HUES64 (cell line): Measurements from ENCODE around the gene SLC31A1. TPM values are rescaled to one million over a fixed set of nuclear protein-coding genes. Genes with fewer than 3 reads are reported as not detected.

ENCODE experiments used
- H3K27ac ChIP-seq: 2 replicates; pipeline ENCODE4 v1.7.0; 2013; ENCODE audit warnings: low read depth, low read length, inconsistent platforms
- H3K27me3 ChIP-seq: 2 replicates; pipeline ENCODE4 v1.6.1; 2013; ENCODE audit warnings: mild to moderate bottlenecking, low read length; ENCODE audit not compliant: insufficient read depth
- H3K36me3 ChIP-seq: 2 replicates; pipeline ENCODE4 v1.6.1; 2013; ENCODE audit warnings: mild to moderate bottlenecking, low read length; ENCODE audit not compliant: insufficient read depth
- H3K4me1 ChIP-seq: 2 replicates; pipeline ENCODE4 v1.6.1; 2013; ENCODE audit warnings: mild to moderate bottlenecking, low read length, moderate library complexity; ENCODE audit not compliant: insufficient read depth
- H3K4me3 ChIP-seq: 2 replicates; pipeline ENCODE4 v1.5.1; 2013; ENCODE audit warnings: mild to moderate bottlenecking, low read length, moderate library complexity
- H3K9ac ChIP-seq: 2 replicates; pipeline ENCODE4 v1.6.1; 2013; ENCODE audit warnings: mild to moderate bottlenecking, low read depth, low read length
- H3K9me3 ChIP-seq: 2 replicates; pipeline ENCODE4 v1.6.1; 2013; ENCODE audit warnings: low read depth, low read length; ENCODE audit not compliant: insufficient read depth
- WGBS: fragments of 150-250, 120-280 bp; methylation state at CpG from one replicate; pipeline ENCODE4 v1.1.7; 2013; ENCODE audit warnings: missing lambda C conversion rate; 5-methylcytosine and 5-hydroxymethylcytosine counted together
- polyA plus RNA-seq, 2 experiments: library from polyadenylated mRNA; stranded (reverse); fragments of 50-300 nt; gene quantifications; one replicate each; pipeline ENCODE4 v1.2.3, GENCODE V29; 2013

Gene SLC31A1
- polyA plus RNA-seq (2013, experiment 1 of 2): 29.6 TPM
- 30.6 TPM for polyA plus RNA-seq (2013, experiment 2 of 2)

DNA sequence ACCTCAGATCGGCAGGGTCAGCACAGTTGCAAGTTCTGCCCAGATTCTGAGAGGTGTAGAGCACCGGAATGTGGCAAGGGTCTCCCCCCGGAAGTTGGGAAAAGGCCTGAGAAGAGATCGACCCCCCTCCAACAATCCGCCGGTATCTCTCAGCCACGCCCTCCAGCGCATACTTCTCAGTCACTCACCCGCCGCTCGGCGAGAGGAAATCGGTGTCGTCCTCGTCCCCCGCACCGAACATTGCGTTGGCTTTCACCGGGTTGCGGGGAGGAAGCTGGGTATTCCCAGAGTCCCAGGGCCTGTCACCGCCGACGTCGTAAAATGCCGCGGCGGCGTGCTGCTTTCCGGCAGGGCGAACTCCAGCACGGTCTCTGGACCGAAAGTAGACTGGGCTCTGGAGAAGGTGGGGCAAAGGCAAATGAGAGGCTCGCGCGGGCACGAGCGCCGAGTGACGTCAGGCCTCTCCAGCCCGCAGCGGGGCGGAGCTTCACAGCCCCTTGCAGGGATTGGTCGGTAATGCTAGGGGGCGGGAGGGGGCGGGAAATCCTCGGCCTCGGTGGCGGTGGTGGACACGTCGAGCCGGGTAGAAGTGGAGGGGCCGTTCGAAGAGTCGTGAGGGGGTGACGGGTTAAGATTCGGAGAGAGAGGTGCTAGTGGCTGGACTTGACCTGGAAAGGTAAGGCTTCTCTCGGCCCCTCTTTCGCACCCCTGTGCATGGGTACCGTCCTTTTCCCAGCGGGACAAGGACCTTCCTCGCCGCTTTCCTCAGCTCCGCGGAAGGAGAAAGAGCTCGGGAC is at the start of gene SLC31A1, which contains the start of gene FKBP15:
Gene SLC31A1 (plus strand): TSS at position 542 of the 797 bp plus-strand sequence. CDS start 34,605 bp downstream, outside the sequence.
Gene FKBP15 (minus strand): TSS at position 275 of the 797 bp plus-strand sequence. CDS start 34 bp downstream, at position 241.
- Histone ChIP-seq H3K4me3 (peak within 1 kb of the TSS; percentile 84), H3K9ac (peak within 1 kb of the TSS; percentile 85), H3K9me3 (no peaks in the 10 kb centered on the region), H3K4me1 (peaks cover 16% of the 10 kb centered on the region), H3K27ac (peak within 1 kb of the TSS; percentile 70), H3K27me3 (no peaks in the 10 kb centered on the region), H3K36me3 (peaks cover 3% of the 10 kb centered on the region; the same call in 1 of the 2 replicates)
- under 1% methylated on average over 65 of the region's 65 CpGs for WGBS

DNA sequence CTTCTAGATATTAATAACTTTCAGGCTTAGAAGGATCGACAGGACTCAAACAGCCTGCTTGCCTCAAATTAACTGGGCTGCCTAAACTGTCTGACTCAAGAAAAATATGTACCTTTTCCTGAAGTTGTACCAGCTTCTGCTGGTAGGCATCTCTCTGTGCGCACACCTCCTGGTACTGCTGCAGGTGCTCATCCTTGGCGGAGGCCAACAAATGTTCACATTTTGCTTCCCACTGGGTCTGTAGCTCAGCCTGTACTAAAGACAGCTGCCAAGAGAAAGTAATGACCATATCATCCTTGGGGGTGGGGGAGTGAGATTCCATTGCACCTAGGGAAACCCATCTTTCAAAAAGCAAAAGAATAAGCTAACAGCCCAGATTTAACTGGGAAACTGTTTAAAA is 48.0 kb upstream of the SLC31A1 start:
- Histone ChIP-seq H3K36me3 (peaks cover 85% of the 10 kb centered on the region), H3K27me3 (no peaks in the 10 kb centered on the region), H3K9me3 (no peaks in the 10 kb centered on the region), H3K4me3 (no peak overlapping the region), H3K27ac (no peak overlapping the region), H3K4me1 (no peaks in the 10 kb centered on the region), H3K9ac (no peak overlapping the region)
- WGBS: 92% methylated on average over 3 of the region's 3 CpGs

GRCh38 chr9:113176803-113177202 is 44.5 kb upstream of the SLC31A1 start:
- Histone ChIP-seq H3K9ac (no peak overlapping the region), H3K9me3 (no peaks in the 10 kb centered on the region), H3K27me3 (no peaks in the 10 kb centered on the region), H3K27ac (no peak overlapping the region), H3K4me3 (no peak overlapping the region), H3K36me3 (peaks cover 86% of the 10 kb centered on the region), H3K4me1 (no peaks in the 10 kb centered on the region)
- 94% methylated on average over 6 of the region's 6 CpGs for WGBS

- Histone ChIP-seq H3K4me1 (no peaks in the 10 kb centered on the region), H3K4me3 (no peak overlapping the region), H3K27ac (no peak overlapping the region), H3K36me3 (peaks cover 89% of the 10 kb centered on the region), H3K9me3 (no peaks in the 10 kb centered on the region), H3K9ac (no peak overlapping the region), H3K27me3 (no peaks in the 10 kb centered on the region)
- 81% methylated on average over 2 of the region's 2 CpGs for WGBS
These were observed 44.1 kb upstream of the SLC31A1 start for GRCh38 chr9:113177251-113177650.

GRCh38 chr9:113178087-113178486 is 43.3 kb upstream of the SLC31A1 start:
- H3K4me3 ChIP-seq: no peak overlapping the region
- WGBS: 83% methylated on average over 1 of the region's 1 CpG
- no peaks in the 10 kb centered on the region for H3K4me1 ChIP-seq
- H3K36me3 ChIP-seq: peaks cover 89% of the 10 kb centered on the region
- no peaks in the 10 kb centered on the region for H3K27me3 ChIP-seq
- H3K27ac ChIP-seq: no peak overlapping the region
- no peaks in the 10 kb centered on the region for H3K9me3 ChIP-seq
- H3K9ac ChIP-seq: no peak overlapping the region

DNA sequence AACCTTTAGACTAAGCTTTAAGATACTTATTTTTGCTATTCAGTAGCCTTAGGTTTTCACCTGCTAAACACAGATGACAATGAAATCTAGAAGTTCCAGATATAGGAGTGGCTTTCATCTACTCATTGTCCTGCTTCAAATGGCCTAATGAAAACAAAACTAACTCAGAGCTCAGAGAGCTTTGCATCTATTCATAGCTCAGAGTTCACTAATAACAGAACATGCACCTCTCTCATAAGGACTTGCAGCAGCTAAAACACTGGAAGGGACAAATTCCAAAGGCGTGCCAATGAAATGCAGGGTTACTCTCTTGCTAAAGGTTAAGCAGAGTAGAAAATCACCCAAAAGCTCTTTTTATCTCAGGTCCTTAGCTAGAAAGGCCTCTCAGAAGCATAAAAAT is 41.5 kb upstream of the SLC31A1 start:
- H3K36me3 ChIP-seq: peaks cover 94% of the 10 kb centered on the region
- no peak overlapping the region for H3K4me3 ChIP-seq
- H3K9ac ChIP-seq: no peak overlapping the region
- no peaks in the 10 kb centered on the region for H3K4me1 ChIP-seq
- WGBS: 0% methylated on average over 1 of the region's 1 CpG
- H3K9me3 ChIP-seq: no peaks in the 10 kb centered on the region
- no peaks in the 10 kb centered on the region for H3K27me3 ChIP-seq
- H3K27ac ChIP-seq: no peak overlapping the region

DNA sequence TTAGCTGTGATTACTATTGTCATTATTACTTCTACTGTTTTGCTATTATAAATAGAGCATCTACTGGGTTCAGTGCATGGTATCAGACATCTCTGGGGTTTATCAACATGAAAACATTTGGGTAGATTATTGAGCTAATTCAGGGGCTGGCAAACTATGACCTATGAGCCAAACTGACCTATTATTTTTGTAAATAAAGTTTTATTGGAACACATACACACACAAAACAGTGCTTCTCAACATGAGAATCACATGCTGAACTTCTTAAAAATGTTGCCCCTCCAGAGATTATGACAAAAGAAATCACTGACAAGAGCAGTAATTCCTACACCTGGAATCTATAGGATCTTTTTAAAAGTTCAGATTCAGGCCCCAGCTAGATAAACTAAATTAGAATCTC is 40.2 kb upstream of the SLC31A1 start:
- Histone ChIP-seq H3K9me3 (no peaks in the 10 kb centered on the region), H3K9ac (no peak overlapping the region), H3K36me3 (peaks cover 95% of the 10 kb centered on the region), H3K4me3 (no peak overlapping the region), H3K27me3 (no peaks in the 10 kb centered on the region), H3K4me1 (no peaks in the 10 kb centered on the region), H3K27ac (no peak overlapping the region)

- peaks cover 95% of the 10 kb centered on the region for H3K36me3 ChIP-seq
- H3K9ac ChIP-seq: no peak overlapping the region
- no peak overlapping the region for H3K27ac ChIP-seq
- no peaks in the 10 kb centered on the region for H3K4me1 ChIP-seq
- no peaks in the 10 kb centered on the region for H3K27me3 ChIP-seq
- H3K9me3 ChIP-seq: no peaks in the 10 kb centered on the region
- WGBS: 92% methylated on average over 2 of the region's 2 CpGs
- no peak overlapping the region for H3K4me3 ChIP-seq
These were observed 37.3 kb upstream of the SLC31A1 start for GRCh38 chr9:113183956-113184488.

GRCh38 chr9:113184539-113184938 is 36.8 kb upstream of the SLC31A1 start:
- no peaks in the 10 kb centered on the region for H3K9me3 ChIP-seq
- no peaks in the 10 kb centered on the region for H3K27me3 ChIP-seq
- no peak overlapping the region for H3K9ac ChIP-seq
- H3K4me3 ChIP-seq: no peak overlapping the region
- no peaks in the 10 kb centered on the region for H3K4me1 ChIP-seq
- no peak overlapping the region for H3K27ac ChIP-seq
- H3K36me3 ChIP-seq: peaks cover 100% of the 10 kb centered on the region
- 87% methylated on average over 2 of the region's 2 CpGs for WGBS

DNA sequence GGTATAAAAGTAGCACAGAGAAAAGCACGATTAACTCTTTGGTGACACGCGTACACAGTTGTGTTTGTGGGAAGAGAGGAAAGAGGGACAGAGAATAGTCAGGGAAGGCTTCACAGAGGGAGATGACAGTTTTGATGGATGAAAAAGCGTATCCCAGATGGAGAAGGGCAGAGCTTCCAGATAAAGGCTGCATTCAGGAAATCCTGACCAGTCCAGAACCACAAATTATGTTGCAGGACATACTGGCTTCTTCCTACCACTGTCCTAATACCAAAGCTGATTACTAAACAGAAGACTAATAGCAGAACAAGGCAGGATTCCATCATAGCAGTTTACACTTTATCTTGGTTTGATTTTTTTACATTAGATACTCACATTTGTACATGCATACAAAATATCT is 36.1 kb upstream of the SLC31A1 start:
- no peaks in the 10 kb centered on the region for H3K4me1 ChIP-seq
- no peaks in the 10 kb centered on the region for H3K9me3 ChIP-seq
- H3K36me3 ChIP-seq: peaks cover 100% of the 10 kb centered on the region
- no peak overlapping the region for H3K27ac ChIP-seq
- H3K27me3 ChIP-seq: no peaks in the 10 kb centered on the region
- H3K4me3 ChIP-seq: no peak overlapping the region
- no peak overlapping the region for H3K9ac ChIP-seq
- 92% methylated on average over 4 of the region's 4 CpGs for WGBS

DNA sequence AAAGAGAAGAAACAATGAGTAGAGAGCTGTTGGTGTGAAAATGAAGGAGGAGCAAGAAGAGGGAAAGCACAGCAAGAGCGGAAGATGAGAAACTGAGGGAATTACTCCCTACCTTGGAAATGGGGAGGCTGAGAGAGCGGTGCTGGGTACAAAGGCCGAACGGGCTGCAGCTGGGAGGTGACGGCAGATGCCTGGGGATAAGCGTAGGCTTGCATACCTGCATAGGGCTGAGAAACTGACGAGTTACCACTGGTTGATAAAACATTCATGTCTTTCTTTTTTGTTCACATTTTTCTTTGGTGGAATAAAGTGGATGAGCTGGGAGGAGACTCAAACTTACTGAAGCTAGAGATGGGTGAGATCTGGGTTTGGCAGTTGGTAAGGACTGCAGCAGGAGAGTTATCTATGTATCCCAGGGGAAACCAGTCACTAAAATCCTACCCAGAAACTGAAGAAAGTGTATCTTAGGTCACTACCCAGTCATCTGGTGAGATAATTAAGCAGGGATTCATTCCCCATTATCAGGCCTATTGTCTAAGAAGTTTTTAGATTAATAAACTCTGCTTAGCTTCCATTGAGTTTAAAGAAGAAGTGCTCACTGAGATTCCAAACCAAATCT is 35.1 kb upstream of the SLC31A1 start:
- Histone ChIP-seq H3K4me1 (no peaks in the 10 kb centered on the region), H3K36me3 (peaks cover 95% of the 10 kb centered on the region), H3K9me3 (no peaks in the 10 kb centered on the region), H3K27me3 (no peaks in the 10 kb centered on the region), H3K27ac (no peak overlapping the region), H3K4me3 (no peak overlapping the region), H3K9ac (no peak overlapping the region; the same call in 1 of the 2 replicates)
- 95% methylated on average over 7 of the region's 7 CpGs for WGBS
